ENCODE results near the gene ATAD3C. TPM values are rescaled to one million over a fixed set of nuclear protein-coding genes. Genes with fewer than 3 reads are reported as not detected.
"Not testable (repeated sequence)": the region's sequence is repeated elsewhere in the genome, so short reads cannot be mapped to it uniquely, and the experiment has no call there.

Gene ATAD3C
- total and polyA plus RNA-seq, 10 of the 15 experiments (the other 5 are each of a cell fraction or from before 2014, with no cell fraction given) = 0.03 to 3.1 (median 0.86) TPM

DNA sequence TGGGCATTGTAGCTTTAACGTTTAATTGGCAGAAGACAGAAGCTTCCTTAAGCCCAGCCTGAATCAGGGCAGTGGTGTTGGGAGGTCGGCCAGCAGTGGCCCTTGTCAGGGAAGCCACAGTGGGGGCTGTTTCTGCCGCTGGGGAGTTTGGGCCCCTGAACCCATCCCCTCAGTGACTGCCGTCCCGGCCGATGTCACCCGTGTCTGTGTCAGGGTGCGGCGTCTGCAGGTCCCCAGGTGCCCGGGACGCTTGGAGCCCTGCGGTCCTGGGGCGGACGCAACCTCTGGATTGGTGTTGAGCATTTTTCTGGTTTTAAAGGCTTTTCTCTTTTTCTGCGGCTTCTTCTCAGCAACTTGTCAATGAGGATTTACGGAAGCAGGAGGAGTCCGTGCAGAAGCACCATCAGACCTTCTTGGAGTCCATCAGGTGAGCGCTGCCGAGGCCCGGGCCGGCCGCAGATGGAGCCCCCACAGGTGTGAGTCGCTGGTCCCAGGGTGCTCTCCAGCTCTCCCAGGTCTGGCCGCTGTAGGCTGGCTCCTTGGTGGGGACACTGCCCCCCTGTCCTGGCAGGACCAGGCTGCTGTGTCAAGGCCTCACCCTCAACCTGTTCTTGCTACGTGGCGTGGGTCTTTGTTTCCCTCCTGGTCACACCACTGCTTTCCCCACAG, 2.3 kb downstream of the ATAD3C start:
- FAIRE-seq (no peak), ATAC-seq (no peak), DNase-seq (ENCODE audit: low read depth, low spot score) (no peak)
- Histone ChIP-seq H4K20me1 (ENCODE audit: control insufficient read depth, insufficient read depth) (no peaks in the 10 kb centered on the region), H3K4me2 (ENCODE audit: control insufficient read depth, insufficient read depth) (no peak overlapping the region), H3K27ac (ENCODE audit: control insufficient read depth, insufficient read depth) (no peak overlapping the region), H3K79me2 (ENCODE audit: control insufficient read depth, insufficient read depth, low read length) (no peaks in the 10 kb centered on the region), H3K9me3 (replicated peaks; ENCODE audit: control insufficient read depth, insufficient read depth, low read length) (no peaks in the 10 kb centered on the region), H3K27me3 (replicated peaks in 1 of 2; ENCODE audit: control insufficient read depth in 2 of 2, insufficient read depth in 2 of 2, low read length in 1 of 2) (no peaks in the 10 kb centered on the region), H3K9ac (ENCODE audit: control insufficient read depth, insufficient read depth, low read length) (no peak overlapping the region), H2AFZ (ENCODE audit: control insufficient read depth, low read depth, low read length) (no peak overlapping the region), H3K36me3 (ENCODE audit: control insufficient read depth in 2 of 2, insufficient read depth in 2 of 2, low read length in 1 of 2) (no peaks in the 10 kb centered on the region), H3K4me1 (ENCODE audit: control insufficient read depth, insufficient read depth, low read length) (no peaks in the 10 kb centered on the region), H3K4me3 (no peak overlapping the region)
- ChIA-PET POLR2A (no interaction called here), CTCF (interaction anchor here (1.5 kb wide), 1 partner anchor 11 kb away, joined by 3 read pairs; no protein-coding TSS in a partner anchor), RAD21 (ENCODE audit: unreplicated experiment) (no interaction called here), SMC1A (ENCODE audit: uncharacterized antibody, unreplicated experiment) (no interaction called here)
- intact Hi-C loops (cut with micrococcal nuclease; ENCODE audit: unreplicated experiment) (no loop called here), in situ Hi-C loops (cut with MboI) (no loop called here)
- TF ChIP-seq, protein P1, sequence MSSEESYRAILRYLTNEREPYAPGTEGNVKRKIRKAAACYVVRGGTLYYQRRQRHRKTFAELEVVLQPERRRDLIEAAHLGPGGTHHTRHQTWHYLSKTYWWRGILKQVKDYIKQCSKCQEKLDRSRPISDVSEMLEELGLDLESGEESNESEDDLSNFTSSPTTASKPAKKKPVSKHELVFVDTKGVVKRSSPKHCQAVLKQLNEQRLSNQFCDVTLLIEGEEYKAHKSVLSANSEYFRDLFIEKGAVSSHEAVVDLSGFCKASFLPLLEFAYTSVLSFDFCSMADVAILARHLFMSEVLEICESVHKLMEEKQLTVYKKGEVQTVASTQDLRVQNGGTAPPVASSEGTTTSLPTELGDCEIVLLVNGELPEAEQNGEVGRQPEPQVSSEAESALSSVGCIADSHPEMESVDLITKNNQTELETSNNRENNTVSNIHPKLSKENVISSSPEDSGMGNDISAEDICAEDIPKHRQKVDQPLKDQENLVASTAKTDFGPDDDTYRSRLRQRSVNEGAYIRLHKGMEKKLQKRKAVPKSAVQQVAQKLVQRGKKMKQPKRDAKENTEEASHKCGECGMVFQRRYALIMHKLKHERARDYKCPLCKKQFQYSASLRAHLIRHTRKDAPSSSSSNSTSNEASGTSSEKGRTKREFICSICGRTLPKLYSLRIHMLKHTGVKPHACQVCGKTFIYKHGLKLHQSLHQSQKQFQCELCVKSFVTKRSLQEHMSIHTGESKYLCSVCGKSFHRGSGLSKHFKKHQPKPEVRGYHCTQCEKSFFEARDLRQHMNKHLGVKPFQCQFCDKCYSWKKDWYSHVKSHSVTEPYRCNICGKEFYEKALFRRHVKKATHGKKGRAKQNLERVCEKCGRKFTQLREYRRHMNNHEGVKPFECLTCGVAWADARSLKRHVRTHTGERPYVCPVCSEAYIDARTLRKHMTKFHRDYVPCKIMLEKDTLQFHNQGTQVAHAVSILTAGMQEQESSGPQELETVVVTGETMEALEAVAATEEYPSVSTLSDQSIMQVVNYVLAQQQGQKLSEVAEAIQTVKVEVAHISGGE (CRISPR knock-in tag; IDR thresholded peaks at IDR 0.05) = no peak
- no TSS peak for BruUV-seq (replicated peaks)
- 60% methylated on average over 26 of the region's 26 CpGs for WGBS (ENCODE audit: insufficient coverage, insufficient replicate concordance, low lambda C conversion rate, missing lambda C conversion rate)

DNA sequence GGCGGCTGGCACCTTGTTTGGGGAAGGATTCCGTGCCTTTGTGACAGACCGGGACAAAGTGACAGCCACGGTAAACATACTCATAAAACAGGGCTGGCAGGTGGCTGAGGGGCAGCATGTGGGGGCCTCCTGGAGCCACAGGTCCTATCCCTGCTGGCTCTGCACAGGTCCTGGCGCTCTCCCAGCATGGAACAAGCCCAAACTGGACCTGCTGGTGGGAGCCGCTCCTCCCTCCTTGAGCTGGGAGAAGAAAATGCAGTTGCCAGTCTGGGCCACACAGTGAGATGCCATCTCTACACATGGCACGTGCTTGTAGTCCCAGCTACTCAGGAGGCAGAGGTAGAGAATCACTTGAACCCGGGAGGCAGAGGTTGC, 2.9 kb downstream of the ATAD3C start:
- DNase-seq (ENCODE audit: low read depth, low spot score); BruUV-seq (replicated peaks): not testable (repeated sequence)

More for the DNA sequence above, 2.9 kb downstream of the ATAD3C start:
- SMC1A ChIA-PET (ENCODE audit: uncharacterized antibody, unreplicated experiment); H3K27ac ChIP-seq (ENCODE audit: control insufficient read depth, insufficient read depth); RAD21 ChIA-PET (ENCODE audit: unreplicated experiment); H2AFZ ChIP-seq (ENCODE audit: control insufficient read depth, low read depth, low read length); H3K79me2 ChIP-seq (ENCODE audit: control insufficient read depth, insufficient read depth, low read length); POLR2A ChIA-PET; H4K20me1 ChIP-seq (ENCODE audit: control insufficient read depth, insufficient read depth); H3K9me3 ChIP-seq (replicated peaks; ENCODE audit: control insufficient read depth, insufficient read depth, low read length); in situ Hi-C loops (cut with MboI); FAIRE-seq; H3K9ac ChIP-seq (ENCODE audit: control insufficient read depth, insufficient read depth, low read length); H3K27me3 ChIP-seq (replicated peaks in 1 of 2; ENCODE audit: control insufficient read depth in 2 of 2, insufficient read depth in 2 of 2, low read length in 1 of 2); H3K4me2 ChIP-seq (ENCODE audit: control insufficient read depth, insufficient read depth); H3K4me1 ChIP-seq (ENCODE audit: control insufficient read depth, insufficient read depth, low read length); H3K36me3 ChIP-seq (ENCODE audit: control insufficient read depth in 2 of 2, insufficient read depth in 2 of 2, low read length in 1 of 2); CTCF ChIA-PET; intact Hi-C loops (cut with micrococcal nuclease; ENCODE audit: unreplicated experiment); ATAC-seq; H3K4me3 ChIP-seq: not testable (repeated sequence)
- 39% methylated on average over 8 of the region's 8 CpGs for WGBS (ENCODE audit: insufficient coverage, insufficient replicate concordance, low lambda C conversion rate, missing lambda C conversion rate)

Data from GM12878 (cell line).